Thoracic aorta (tissue), 2 donors: ENCODE measurements around the gene KIF12. TPM values are rescaled to one million over a fixed set of nuclear protein-coding genes. Genes with fewer than 3 reads are reported as not detected.

Source experiments
- ATAC-seq: fragments of 150-250 bp; one replicate; pipeline ENCODE4 v1.8.0; 2017; ENCODE audit warnings: low read depth; ENCODE audit not compliant: insufficient number of reproducible peaks, low FRiP score
- DNase-seq: peaks from one replicate; pipeline ENCODE4 v3.0.0-alpha.2; 2020; ENCODE audit warnings: low spot score
- H3K27ac ChIP-seq, 2 donors: fragments of 200-600 bp; sonication (generic); 1 replicate in 1 of 2; 2 replicates in 1 of 2; pipeline ENCODE4 v1.5.1; 2016; ENCODE audit warnings: mild to moderate bottlenecking in 2 of 2, moderate library complexity in 2 of 2
- H3K27me3 ChIP-seq: fragments of 200-600 bp; sonication (generic); replicated peaks from 2 replicates; pipeline ENCODE4 v1.6.0; 2016; ENCODE audit warnings: mild to moderate bottlenecking; ENCODE audit not compliant: insufficient read depth
- H3K36me3 ChIP-seq: fragments of 200-600 bp; sonication (generic); one replicate; pipeline ENCODE4 v1.5.1; 2016
- H3K4me1 ChIP-seq, 2 donors: fragments of 200-600 bp; sonication (generic); 1 replicate in 1 of 2; 2 replicates in 1 of 2; pipeline versions ENCODE4 v1.5.1 to v1.6.0; 2016; ENCODE audit warnings: low read depth in 2 of 2, mild to moderate bottlenecking in 1 of 2; ENCODE audit not compliant: control insufficient read depth in 1 of 2
- H3K4me3 ChIP-seq: fragments of 200-600 bp; sonication (generic); 2 replicates; pipeline ENCODE4 v1.5.1; 2016; ENCODE audit warnings: mild to moderate bottlenecking
- H3K9me3 ChIP-seq: fragments of 200-600 bp; sonication (generic); 2 replicates; pipeline ENCODE4 v1.5.1; 2016
- total RNA-seq, 2 donors: library from RNA; depleted of rRNA; stranded (reverse); fragments of >200 nt; gene quantifications; one replicate each; pipeline versions ENCODE4 v1.1.0 to v1.2.3, GENCODE V29; 2016
- TF ChIP-seq, protein P1 (sequence below): fragments of 200-600 bp; sonication (generic); IDR thresholded peaks from one replicate; pipeline ENCODE4 v1.5.1; 2019; ENCODE audit warnings: antibody characterized with exemption

Gene KIF12
- total RNA-seq, 2 donors from 2014 or later, result not detected

DNA sequence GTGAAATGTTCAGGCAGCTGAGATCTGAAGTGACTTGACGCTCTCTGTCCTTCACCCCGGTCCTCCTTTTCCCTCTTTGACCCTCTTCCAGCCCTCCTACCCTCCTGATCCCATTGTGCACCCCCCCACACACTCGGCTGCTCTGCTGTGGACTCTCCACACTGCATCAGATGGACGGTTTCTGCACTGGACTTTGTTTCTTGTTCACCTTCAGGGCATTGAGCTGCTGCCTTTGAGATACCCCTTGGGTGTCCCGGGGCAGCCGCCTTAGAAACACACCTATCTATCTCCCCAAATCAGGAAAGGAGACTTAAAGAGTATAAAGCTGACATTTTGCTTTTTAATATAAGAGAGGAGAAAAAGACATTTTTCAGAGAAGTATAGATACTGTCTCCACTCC lies 48.4 kb downstream of the KIF12 start:
- DNase-seq (no peak), ATAC-seq (no peak)
- H3K9me3 ChIP-seq, result no peaks in the 10 kb centered on the region
- peaks cover 26% of the 10 kb centered on the region for H3K36me3 ChIP-seq
- H3K27me3 ChIP-seq, result no peaks in the 10 kb centered on the region
- TF ChIP-seq, protein P1, sequence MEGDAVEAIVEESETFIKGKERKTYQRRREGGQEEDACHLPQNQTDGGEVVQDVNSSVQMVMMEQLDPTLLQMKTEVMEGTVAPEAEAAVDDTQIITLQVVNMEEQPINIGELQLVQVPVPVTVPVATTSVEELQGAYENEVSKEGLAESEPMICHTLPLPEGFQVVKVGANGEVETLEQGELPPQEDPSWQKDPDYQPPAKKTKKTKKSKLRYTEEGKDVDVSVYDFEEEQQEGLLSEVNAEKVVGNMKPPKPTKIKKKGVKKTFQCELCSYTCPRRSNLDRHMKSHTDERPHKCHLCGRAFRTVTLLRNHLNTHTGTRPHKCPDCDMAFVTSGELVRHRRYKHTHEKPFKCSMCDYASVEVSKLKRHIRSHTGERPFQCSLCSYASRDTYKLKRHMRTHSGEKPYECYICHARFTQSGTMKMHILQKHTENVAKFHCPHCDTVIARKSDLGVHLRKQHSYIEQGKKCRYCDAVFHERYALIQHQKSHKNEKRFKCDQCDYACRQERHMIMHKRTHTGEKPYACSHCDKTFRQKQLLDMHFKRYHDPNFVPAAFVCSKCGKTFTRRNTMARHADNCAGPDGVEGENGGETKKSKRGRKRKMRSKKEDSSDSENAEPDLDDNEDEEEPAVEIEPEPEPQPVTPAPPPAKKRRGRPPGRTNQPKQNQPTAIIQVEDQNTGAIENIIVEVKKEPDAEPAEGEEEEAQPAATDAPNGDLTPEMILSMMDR, result no peak
- H3K4me1 ChIP-seq, result no peaks in the 10 kb centered on the region
- H3K4me3 ChIP-seq, result no peak overlapping the region
- H3K27ac ChIP-seq, result no peak overlapping the region

DNA sequence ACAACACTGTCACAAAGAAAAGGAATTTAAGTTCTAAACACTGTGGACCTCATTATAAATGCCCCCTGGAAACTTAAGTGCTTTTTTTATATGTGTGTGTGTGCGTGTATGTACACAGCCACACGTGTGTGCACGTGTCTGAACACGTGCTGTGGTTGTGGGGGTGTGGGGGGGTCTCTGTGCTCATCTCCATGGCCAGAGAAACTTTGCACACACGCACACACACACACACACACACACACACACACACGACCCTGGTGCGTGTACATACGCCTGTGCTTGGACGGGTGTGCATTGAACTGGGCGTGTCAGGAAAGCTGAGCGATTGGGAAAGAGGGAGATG lies 48.9 kb downstream of the KIF12 start:
- Histone ChIP-seq H3K27ac (no peak overlapping the region), H3K4me3 (no peak overlapping the region), H3K27me3 (no peaks in the 10 kb centered on the region), H3K4me1 (no peaks in the 10 kb centered on the region), H3K9me3 (no peaks in the 10 kb centered on the region), H3K36me3 (peaks cover 26% of the 10 kb centered on the region)
- TF ChIP-seq, protein P1, result no peak
- ATAC-seq (no peak), DNase-seq (no peak)

DNA sequence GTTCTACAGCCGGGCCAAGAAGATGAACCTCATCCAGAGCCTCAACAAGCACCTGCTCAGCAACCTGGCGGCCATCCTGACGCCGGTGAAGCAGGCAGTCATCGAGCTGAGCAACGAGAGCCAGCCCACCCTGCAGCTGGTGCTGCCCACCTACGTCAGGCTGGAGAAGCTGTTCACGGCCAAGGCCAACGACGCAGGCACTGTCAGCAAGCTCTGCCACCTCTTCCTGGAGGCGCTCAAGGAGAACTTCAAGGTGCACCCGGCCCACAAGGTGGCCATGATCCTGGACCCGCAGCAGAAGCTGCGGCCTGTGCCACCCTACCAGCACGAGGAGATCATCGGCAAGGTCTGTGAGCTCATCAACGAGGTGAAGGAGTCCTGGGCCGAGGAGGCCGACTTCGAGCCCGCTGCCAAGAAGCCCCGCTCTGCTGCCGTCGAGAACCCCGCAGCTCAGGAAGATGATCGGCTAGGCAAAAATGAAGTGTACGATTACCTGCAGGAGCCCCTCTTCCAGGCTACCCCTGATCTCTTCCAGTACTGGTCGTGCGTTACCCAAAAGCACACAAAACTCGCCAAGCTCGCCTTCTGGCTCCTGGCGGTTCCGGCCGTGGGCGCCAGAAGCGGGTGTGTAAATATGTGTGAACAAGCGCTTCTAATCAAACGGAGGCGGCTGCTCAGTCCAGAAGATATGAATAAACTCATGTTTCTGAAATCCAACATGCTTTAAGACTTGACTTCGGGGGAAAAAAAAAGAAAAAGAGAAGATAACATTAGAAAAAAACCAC lies 49.5 kb downstream of the KIF12 start:
- ATAC-seq (no peak), DNase-seq (no peak)
- no peaks in the 10 kb centered on the region for H3K4me1 ChIP-seq
- no peak overlapping the region for H3K27ac ChIP-seq
- no peak overlapping the region for H3K4me3 ChIP-seq
- H3K9me3 ChIP-seq, result no peaks in the 10 kb centered on the region
- H3K36me3 ChIP-seq, result peaks cover 26% of the 10 kb centered on the region
- no peaks in the 10 kb centered on the region for H3K27me3 ChIP-seq
- TF ChIP-seq, protein P1, result no peak

DNA sequence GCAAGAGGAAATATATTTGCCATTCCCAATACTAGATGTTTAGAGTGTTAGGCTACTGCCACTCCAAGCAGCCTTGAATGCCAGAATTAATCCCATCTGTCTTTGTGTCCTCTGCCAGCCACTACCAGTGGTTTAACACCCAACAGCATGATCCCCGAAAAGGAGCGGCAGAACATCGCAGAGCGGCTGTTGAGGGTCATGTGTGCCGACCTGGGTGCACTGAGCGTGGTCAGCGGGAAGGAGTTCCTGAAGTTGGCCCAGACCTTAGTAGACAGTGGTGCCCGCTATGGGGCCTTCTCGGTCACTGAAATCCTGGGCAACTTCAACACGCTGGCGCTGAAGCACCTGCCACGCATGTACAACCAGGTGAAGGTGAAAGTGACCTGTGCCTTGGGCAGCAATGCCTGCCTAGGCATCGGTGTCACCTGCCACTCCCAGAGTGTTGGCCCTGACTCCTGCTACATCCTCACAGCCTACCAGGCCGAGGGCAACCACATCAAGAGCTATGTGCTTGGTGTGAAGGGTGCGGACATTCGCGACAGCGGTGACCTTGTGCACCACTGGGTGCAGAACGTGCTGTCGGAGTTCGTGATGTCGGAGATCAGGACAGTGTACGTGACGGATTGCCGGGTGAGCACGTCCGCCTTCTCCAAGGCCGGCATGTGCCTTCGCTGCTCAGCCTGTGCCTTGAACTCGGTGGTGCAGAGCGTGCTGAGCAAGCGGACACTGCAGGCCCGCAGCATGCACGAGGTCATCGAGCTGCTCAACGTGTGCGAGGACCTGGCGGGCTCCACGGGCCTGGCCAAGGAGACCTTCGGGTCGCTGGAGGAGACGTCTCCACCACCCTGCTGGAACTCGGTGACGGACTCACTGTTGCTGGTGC lies 50.3 kb downstream of the KIF12 start:
- Histone ChIP-seq H3K9me3 (no peaks in the 10 kb centered on the region), H3K27me3 (no peaks in the 10 kb centered on the region), H3K4me3 (no peak overlapping the region), H3K27ac (no peak overlapping the region), H3K4me1 (no peaks in the 10 kb centered on the region), H3K36me3 (peaks cover 22% of the 10 kb centered on the region)
- DNase-seq (no peak), ATAC-seq (no peak)
- TF ChIP-seq, protein P1, result no peak

DNA sequence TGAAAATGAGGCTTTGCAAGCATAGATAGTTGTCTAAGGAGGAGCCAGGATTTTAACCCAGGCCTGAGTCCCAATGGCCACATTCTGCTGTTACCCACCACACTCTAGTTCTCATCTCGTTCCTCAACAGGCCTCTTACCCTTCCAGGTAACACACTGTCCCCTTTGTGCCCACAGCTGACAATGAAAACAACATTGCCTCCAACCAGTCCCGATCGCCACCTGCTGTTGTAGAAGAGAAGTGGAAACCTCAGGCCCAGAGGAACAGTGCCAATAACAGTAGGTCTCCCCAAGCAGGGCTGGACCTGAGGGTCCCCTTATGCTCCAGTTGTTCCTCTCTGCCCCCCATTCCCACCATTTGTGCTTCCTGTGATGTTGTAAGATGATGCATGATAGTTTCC lies 51.4 kb downstream of the KIF12 start:
- Histone ChIP-seq H3K9me3 (no peaks in the 10 kb centered on the region), H3K4me1 (no peaks in the 10 kb centered on the region), H3K27ac (no peak overlapping the region), H3K4me3 (no peak overlapping the region), H3K27me3 (no peaks in the 10 kb centered on the region), H3K36me3 (peaks cover 25% of the 10 kb centered on the region)
- no peak for ATAC-seq
- TF ChIP-seq, protein P1, result peak; percentile 24
- no peak for DNase-seq
